Right hindlimb (tissue), 1 donor: ENCODE measurements around the gene SH3YL1.

Experiments used
- DNase-seq: peaks from one replicate; pipeline ENCODE4 v3.0.0-alpha.2; 2018

SH3YL1 gene

GRCh38 chr2:282371-283263, 18.8 kb upstream of the SH3YL1 start:
- DNase-seq: no peak

DNA sequence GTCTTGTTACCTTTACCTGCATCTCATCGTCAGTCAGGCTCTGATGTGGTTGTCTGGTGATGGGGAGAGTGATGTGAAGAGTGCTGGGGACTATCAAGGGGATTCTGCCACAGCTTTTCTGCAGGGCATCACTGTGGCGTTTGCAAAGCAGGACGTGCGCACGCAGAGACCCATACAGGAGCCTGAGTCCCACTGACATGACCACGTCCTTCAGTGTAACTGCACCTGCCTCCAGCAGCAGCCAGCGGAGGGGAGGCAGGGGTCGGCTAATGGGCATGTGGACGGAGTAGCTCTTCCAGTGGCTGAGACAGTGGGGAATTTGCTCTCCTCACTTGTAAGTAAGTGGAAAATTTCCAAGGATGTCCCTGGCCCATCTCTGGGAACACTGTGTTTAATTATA, 17.5 kb upstream of the SH3YL1 start:
- DNase-seq: no peak

DNA sequence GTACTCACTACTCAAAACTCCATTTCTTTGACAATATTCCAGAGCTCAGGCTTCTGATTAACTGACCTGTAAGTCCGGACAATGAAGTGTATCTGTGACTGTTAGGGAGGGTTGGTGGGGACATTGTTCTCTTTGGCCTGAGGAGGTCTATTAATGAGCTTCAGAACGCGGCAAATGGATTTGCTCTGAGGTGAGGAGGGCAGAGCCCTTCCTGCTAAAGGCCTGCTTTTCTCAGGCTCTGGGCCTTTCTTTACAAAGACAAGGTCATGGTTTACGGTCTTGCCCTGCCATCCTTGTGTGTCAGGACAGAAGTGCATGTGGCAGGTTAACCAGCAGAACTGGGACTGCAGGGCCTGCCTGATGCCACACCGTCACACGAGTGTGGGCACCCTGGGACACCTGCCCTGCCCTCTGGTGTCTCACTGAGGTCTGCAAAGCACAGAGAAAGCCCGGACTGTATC, 16.8 kb upstream of the SH3YL1 start:
- DNase-seq: no peak

DNA sequence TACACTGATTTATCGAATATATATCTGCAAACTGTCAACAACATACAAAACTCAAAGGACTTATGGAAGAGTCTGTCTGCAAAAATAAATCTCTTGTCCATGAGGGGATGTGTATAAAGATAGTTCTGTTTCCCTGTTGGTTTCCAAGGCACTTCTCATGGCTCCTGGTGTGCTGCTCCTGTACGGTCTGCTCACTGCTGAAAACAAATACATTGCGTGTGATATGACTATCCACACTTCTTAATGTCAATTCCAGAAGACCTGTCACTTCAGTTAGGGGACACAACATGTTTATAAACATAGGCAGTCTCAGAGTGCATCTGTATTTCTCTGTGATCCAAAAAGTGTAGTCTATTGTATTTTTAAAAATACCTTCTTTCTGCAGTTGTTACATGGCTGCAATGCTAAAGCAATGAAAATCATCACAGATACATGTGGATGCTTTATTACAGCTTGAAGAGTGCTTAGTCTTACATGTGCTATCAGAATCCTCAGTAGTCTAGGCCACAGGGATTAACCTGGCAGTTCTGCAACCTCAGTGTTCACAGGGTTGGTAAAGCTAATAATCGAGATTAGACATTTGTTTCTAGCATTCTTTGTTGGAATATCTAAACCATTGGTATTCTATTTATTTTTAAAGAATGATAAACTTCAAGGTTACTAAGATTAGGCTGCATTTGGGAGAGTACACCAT, 16.3 kb upstream of the SH3YL1 start:
- no peak for DNase-seq

DNA sequence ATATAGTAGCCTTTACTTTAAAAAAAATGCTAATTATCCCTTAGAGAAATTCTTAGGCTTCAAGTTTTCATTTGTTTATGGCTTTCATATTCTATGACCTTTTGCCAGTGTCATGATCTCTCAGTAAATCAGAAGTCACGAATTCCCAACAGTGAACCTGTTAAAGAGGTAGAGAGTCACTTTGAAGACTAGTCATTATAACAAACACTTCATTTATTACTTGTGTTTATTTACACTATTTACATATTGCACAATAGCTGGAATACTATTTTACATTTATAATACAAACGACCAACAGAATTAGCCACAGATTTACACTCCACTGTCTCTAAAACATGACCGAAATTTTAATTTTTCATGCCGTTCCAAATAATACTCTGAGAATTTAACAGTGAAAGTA, 15.5 kb upstream of the SH3YL1 start:
- DNase-seq: no peak

DNA sequence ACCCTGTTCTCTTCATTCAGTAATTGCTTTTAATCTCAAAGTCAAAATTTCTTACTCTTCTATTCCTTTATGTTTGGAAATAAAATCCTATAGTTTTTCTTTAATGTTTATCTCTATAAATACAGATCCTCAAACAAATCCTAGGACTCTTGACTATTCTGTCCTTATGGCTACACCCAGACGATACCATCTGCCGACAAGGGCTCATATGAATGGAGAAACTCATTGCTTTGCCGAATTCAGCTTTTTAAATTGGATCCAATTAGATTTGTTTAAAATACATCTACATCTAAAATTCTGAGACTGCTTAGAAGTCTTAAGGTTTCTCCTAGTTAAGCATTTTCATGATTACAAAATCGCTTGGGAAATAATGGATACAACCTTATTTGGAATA, 15.1 kb upstream of the SH3YL1 start:
- no peak for DNase-seq

GRCh38 chr2:278312-278926, 14.6 kb upstream of the SH3YL1 start:
- no peak for DNase-seq

- DNase-seq: no peak
Measured at GRCh38 chr2:275466-275865, 11.6 kb upstream of the SH3YL1 start.

GRCh38 chr2:274503-274902, 10.7 kb upstream of the SH3YL1 start:
- DNase-seq: no peak

DNA sequence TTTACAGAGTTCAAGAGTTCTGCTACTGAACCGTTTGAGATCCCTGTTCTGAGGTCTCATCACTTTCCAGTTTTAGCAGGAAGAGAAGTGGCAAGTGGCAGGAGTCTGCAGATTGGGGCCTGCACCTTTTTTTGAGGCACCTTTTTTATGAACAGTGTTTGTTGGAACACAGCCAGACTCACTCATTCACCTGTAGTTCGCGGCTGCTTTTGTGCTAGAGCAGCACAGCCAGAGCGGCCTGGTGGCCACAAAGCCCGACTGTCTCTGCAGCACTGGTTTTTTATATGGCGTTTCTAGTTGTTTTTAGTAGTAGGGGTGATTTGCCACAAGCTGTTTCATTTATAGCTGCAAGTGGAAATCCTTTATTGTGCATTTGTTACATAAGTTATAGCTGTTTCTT, 9.5 kb upstream of the SH3YL1 start:
- no peak for DNase-seq

GRCh38 chr2:271917-272316, 8.1 kb upstream of the SH3YL1 start:
- DNase-seq: no peak

DNA sequence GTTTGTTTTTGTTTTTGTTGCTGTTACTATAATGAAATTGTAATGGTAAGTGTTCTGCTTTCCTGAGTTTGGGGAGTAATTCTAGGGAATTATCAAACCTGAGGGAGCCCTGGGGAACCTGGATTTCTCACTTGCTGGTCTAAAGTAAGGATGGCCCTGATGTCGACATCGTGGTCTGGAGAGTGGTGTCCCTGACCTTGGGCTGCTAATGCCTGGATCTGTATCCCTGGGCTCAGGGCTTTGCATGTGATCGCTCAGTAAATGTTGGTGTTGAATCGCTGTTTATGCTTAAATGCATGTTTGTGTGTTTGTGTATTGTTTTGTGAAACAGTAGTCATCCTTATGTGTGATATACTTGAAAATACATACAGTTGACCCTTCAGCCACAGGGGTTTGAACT, 7.0 kb upstream of the SH3YL1 start:
- DNase-seq: no peak

DNA sequence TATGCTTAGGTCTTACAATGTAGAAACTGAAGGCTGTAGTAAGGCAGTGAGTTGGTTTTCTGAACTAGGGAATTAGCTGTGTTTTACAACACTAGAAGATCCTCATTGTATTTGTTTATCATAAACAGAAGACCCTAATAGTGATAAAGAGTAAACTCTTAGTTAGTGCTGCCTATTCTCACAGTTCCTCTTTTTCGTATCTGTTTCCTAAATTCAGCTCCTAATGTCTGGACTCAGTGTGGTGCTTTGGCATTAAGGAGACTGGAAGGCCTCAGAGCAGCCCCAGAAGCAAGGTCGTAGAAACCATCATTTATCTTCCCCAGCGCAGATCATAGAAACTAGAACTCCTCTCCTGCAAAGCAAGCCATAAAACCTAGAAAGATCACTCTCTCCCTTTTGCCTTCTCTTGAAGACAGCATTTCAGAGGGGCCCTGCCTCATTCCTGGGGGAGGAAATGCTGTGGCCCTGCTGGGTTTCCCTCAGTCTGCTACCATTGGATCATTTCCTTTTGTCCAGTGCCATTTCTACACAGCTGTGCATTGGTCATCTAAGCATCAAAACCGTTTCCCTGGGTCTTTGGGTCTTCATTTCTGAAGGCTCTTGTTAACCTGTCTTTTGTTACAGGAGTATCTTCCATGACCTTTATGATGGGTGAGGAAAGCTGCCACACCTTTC, 5.7 kb upstream of the SH3YL1 start:
- no peak for DNase-seq

DNA sequence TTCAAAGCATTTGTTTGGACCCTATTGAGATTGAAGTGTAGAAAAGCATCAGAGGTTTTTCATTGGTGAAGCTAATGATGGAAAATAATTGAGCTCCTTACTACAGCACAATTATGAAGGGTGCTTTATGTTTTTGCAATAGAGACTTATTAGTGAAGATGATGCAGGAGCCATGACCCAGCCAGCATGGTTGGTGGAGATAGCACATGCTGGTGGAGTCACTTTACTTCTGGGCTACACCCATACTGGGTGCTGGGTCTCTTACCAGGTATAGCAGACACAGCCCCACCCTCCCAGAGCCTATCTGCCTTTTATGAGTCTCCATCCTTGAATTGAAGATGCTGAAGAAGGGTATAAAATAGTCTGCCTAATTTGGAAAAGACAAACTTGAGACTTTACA, 4.5 kb upstream of the SH3YL1 start:
- no peak for DNase-seq

DNA sequence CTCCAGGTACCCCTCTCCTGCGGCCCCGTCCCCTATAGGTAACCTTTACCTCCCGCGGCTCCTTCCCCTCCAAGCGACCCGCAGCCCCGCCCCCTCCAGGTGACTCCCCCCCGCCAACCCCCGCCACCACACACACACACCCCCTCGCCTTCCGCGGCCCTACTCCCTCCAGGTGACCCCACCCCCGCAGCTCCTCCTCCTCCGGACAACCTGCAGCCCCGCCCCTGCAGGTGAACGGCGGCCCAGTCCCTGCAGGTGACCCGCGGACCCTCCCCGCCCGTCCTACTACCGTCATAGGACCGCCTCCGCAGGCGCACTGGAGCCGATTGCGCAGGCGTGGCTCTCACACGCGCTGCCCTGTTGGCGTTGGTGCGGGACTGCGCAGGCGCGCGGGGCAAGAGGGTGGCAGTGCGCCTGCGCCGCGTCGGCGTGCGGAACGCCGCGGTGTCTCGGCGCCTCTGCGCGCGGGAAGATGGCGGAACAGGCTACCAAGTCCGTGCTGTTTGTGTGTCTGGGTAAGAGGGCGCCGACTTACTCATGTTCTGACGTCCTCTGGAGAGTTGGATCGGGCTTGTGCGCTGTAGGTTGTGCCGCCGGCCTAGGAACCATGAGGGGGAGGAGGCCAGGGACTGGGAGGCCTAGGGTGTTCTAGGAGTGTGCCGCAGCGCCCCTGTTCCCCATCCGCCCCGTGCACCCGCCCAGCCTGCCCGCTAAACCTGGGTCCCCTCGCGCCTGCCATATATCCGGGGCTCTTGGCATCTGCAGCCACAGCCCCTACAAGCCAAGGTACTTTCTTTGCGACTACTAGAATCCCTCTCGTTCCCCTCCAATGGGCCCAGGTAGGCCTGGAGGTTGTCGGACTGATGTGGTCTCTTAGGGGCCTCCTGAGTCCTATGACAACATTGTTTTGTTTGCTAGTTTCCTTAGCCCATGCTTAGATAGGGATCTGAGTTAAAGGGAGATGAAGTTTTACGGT, 949 bp upstream of the SH3YL1 start, which contains the start of gene ACP1:
Gene ACP1, plus strand, starts transcription at position 455 of the 976 bp plus-strand sequence. Its CDS starts 18 bp downstream, at position 473.
- peak; percentile 96 for DNase-seq

- DNase-seq: no peak
Measured at GRCh38 chr2:263022-263738, 652 bp downstream of the SH3YL1 start.

DNA sequence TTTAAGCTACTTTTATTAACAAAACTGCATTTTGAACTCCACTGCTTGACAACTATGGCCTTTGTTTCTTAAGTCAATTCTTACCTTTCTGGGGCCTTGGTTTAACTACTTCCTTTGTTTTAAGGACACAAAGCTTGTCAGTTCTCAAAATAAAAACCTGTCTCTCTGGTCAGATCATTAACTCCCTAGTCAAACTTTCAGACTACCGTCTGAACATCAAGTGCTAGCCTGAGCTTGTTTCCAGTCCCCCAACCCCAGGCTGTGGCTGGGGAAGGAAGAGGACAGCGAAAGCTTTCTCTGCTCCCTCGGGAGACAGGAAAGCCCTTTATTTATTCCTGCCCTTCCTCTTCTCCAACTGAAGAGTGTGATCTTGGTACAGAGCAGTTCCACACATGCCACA, 1.7 kb downstream of the SH3YL1 start:
- no peak for DNase-seq

DNA sequence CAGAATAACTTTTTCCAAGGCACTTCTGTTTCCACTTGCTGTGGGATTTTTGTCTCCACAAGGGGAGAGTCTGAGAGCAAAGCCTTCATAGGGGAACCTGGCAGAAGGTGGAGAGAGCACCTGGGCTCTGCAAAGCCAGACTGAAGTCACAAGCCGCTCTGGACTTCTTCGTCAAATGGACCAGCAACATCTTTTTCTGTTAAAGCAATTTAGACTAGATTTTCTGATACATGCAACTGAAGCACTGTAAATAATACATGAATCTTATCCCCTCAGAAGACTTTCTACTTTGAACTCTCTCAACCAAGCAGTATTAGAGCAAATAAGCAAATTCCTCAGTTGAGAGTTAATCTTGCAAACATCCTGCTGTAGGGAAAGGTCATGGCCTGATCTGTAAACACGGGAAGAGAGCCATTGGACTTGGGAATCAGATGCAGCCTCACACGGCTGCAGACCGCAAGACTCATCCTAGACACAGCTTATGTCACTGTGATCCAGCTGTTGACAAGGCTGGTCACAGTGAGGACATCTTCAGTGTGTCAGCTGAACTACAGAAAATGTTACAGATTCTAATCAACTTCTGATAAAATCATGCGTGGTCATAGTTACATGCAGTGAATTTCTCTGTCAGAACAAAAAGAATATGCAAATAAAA, 3.2 kb downstream of the SH3YL1 start:
- no peak for DNase-seq

DNA sequence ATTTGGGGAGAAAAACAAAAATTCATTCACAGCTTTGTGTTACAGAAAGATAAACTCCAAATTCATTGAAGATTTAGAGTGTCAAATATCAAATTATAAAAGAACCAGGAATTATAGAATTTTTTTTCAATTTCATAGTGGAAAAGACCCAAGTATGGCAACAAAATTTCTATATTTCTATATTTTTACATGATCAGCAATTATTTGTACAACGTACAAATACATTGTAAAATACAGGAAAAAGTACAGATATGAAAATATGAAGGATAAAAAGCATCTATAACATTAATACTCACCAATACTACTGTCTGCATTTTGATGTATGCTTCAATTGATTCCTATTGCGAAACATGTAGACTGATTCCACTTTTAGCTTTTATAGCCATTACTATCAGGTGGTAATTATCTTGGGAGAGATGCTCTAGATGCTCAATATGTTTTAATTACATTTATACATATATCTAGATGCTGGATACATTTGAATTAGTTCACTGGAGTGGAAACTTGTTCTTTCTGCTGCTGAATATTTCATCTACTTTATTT, 4.0 kb downstream of the SH3YL1 start:
- DNase-seq: no peak

- DNase-seq: no peak
Measured at GRCh38 chr2:258933-259332, 4.9 kb downstream of the SH3YL1 start.
